ENCODE measurements around the gene WDR76.

GRCh38 chr15:43851251-43851650 lies 24.4 kb downstream of the WDR76 start:
- TF ChIP-seq CTCF (IDR thresholded peaks at IDR 0.05; ENCODE audit: poor library complexity, severe bottlenecking) = no peak
- TF ChIP-seq MXI1 (conservative IDR thresholded peaks at IDR 0.05; ENCODE audit: poor library complexity, severe bottlenecking) = no peak
- no peak for TF ChIP-seq SMC3 (conservative IDR thresholded peaks at IDR 0.05; ENCODE audit: poor library complexity)
- no peak for TF ChIP-seq EZH2 (IDR thresholded peaks at IDR 0.05; ENCODE audit: borderline replicate concordance, insufficient read depth, low read length, poor library complexity, severe bottlenecking)
- no peak for TF ChIP-seq EP300 (conservative IDR thresholded peaks at IDR 0.05; ENCODE audit: poor library complexity, severe bottlenecking)
- TF ChIP-seq TAF1 (IDR thresholded peaks at IDR 0.05; ENCODE audit: low read depth) = no peak
- TF ChIP-seq POLR2AphosphoS5 (IDR thresholded peaks at IDR 0.05) = no peak
- no peak for TF ChIP-seq RAD21 (conservative IDR thresholded peaks at IDR 0.05)

Measured in neural cell (in vitro differentiated cells).